ENCODE measurements around the gene SLC22A25.

The SLC22A25 gene

GRCh38 chr11:63251312-63251711 is 7.9 kb upstream of the SLC22A25 start:
- no peak for TF ChIP-seq USF1 (IDR thresholded peaks at IDR 0.05)
- TF ChIP-seq REST (IDR thresholded peaks at IDR 0.05; ENCODE audit: low read depth): no peak
- TF ChIP-seq TCF12 (IDR thresholded peaks at IDR 0.05; ENCODE audit: low read depth): no peak
- no peak for TF ChIP-seq ZBTB7A (IDR thresholded peaks at IDR 0.05; ENCODE audit: low read depth)
- TF ChIP-seq NFIC (IDR thresholded peaks at IDR 0.05): no peak
- no peak for TF ChIP-seq FOXM1 (IDR thresholded peaks at IDR 0.05; ENCODE audit: borderline replicate concordance, low read depth)
- no peak for TF ChIP-seq TAF1 (IDR thresholded peaks at IDR 0.05; ENCODE audit: low read depth)
- TF ChIP-seq CREB1 (IDR thresholded peaks at IDR 0.05; ENCODE audit: low read depth): no peak
- no peak for TF ChIP-seq MAX (IDR thresholded peaks at IDR 0.05)
- TF ChIP-seq TEAD4 (IDR thresholded peaks at IDR 0.05): no peak
- TF ChIP-seq EGR1 (IDR thresholded peaks at IDR 0.05): no peak

- TF ChIP-seq MAX (IDR thresholded peaks at IDR 0.05) (no peak), YY1 (IDR thresholded peaks at IDR 0.05; ENCODE audit: low read depth) (no peak), REST (IDR thresholded peaks at IDR 0.05; ENCODE audit: low read depth) (no peak), TCF12 (IDR thresholded peaks at IDR 0.05; ENCODE audit: low read depth) (no peak), USF1 (IDR thresholded peaks at IDR 0.05) (no peak), NFIC (IDR thresholded peaks at IDR 0.05) (no peak), TAF1 (IDR thresholded peaks at IDR 0.05; ENCODE audit: low read depth) (no peak), RAD21 (IDR thresholded peaks at IDR 0.05; ENCODE audit: low read depth) (no peak), EP300 (IDR thresholded peaks at IDR 0.05; ENCODE audit: borderline replicate concordance) (no peak)
Observed at GRCh38 chr11:63250162-63251050, 7.0 kb upstream of the SLC22A25 start.

- no peak for TF ChIP-seq MAX (IDR thresholded peaks at IDR 0.05)
- no peak for TF ChIP-seq USF1 (IDR thresholded peaks at IDR 0.05)
- no peak for TF ChIP-seq CREB1 (IDR thresholded peaks at IDR 0.05; ENCODE audit: low read depth)
- TF ChIP-seq ZBTB7A (IDR thresholded peaks at IDR 0.05; ENCODE audit: low read depth): no peak
- TF ChIP-seq YY1 (IDR thresholded peaks at IDR 0.05; ENCODE audit: low read depth): no peak
- TF ChIP-seq NFIC (IDR thresholded peaks at IDR 0.05): no peak
- TF ChIP-seq EGR1 (IDR thresholded peaks at IDR 0.05): no peak
- no peak for TF ChIP-seq TEAD4 (IDR thresholded peaks at IDR 0.05)
- TF ChIP-seq REST (IDR thresholded peaks at IDR 0.05; ENCODE audit: low read depth): no peak
- no peak for TF ChIP-seq FOXM1 (IDR thresholded peaks at IDR 0.05; ENCODE audit: borderline replicate concordance, low read depth)
- no peak for TF ChIP-seq CEBPB (IDR thresholded peaks at IDR 0.05)
- TF ChIP-seq EP300 (IDR thresholded peaks at IDR 0.05; ENCODE audit: borderline replicate concordance): no peak
- TF ChIP-seq RAD21 (IDR thresholded peaks at IDR 0.05; ENCODE audit: low read depth): no peak
- TF ChIP-seq TAF1 (IDR thresholded peaks at IDR 0.05; ENCODE audit: low read depth): no peak
- TF ChIP-seq TCF12 (IDR thresholded peaks at IDR 0.05; ENCODE audit: low read depth): no peak
Observed at GRCh38 chr11:63248966-63249365, 5.6 kb upstream of the SLC22A25 start.

All from Ishikawa (cell line).